NOMO-1 treated with DMSO at 0.1 percent for 48 hours (cell line): ENCODE results near the gene PTPRM.

Experiments used
- DNase-seq: peaks from one replicate; lab custom pipeline; 2025; ENCODE audit not compliant: unreplicated experiment; lab: John Stamatoyannopoulos, UW

Gene PTPRM

DNA sequence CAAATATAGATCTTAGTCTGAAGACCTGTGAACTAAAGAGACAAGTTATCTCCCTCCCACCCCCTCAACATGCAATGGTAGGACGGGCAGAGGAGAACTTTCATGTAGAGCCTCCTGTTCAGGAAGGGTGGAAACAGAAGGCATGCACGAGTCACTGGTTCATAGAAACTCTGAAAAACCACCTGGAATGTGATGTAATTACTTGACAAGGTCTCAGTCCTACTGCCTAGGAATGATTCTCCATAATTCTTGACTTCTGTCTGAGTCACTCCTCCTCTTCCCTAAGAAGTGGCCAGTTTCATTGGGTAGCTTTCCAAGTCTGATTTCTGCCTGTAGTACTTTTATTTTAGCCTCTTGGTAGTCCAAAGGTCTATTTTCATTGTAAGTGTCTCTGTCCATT is 277.3 kb downstream of the PTPRM start:
- DNase-seq, result no peak

DNA sequence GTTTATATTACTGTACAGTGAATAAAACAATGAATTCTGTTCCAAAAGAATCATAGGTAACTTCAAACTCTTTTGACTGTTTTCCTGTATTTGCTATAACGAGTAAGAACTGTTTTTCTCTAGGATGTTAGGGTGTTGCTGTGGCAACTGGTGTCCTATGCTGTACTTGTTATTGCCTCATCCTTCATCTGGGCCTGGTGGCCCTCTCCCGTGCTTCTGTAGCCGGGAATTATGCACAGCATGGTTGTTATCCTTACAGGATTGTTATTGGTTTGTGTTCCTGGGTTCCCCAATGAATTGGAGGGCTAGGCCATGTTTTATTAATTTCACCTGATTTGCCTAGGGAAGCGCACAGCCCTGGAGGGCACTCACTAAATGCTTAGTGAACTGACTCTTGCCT is 279.2 kb downstream of the PTPRM start:
- no peak for DNase-seq

DNA sequence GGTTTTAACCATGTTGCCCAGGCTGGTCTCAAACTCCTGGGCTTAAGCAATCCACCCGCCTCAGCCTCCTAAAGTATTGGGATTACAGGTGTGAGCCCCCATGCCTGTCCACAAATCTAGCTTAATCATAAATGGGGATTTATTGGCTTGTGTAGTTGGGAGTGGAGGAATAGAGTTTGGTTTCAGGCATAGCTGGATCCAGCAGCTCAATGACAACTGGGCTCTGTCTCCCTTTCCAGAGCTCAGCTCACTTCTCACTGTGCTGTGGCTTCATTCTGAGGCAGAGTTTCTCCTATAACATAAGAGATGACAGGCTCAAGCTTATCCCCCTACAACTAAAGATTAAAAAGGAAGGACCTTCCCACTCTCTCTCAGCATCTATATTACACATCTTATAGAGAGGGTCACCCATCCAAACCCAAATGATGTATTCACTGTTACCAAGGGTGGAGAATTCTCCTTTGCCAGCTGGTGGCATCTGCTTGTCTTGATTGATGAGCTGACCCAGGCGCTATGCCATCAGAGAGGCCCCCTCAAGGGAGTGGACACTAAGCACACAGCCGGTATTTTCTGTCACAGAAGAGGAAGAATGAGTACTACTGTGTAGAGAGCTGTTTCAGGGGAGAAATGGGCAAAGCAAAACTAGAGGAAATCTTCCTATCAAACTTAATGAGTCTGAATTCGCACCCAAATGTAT is 280.4 kb downstream of the PTPRM start:
- DNase-seq, result no peak

DNA sequence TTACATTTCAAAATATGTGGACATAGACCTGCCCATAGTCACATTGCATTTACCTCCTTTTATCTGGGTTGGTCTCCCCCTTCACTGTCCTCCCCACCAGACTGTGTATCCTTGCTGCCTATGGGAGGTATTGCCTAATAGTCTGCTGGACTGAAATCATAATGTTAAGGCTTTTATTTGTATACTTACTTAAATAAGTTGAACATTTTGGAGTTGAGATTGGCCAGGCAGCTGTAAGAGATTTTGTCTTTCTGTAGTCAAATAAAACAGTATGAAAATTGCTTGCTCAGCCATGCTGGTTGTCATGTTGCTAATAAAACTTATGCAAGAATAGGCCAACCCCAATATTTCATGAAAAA is 280.9 kb downstream of the PTPRM start:
- DNase-seq, result no peak

DNA sequence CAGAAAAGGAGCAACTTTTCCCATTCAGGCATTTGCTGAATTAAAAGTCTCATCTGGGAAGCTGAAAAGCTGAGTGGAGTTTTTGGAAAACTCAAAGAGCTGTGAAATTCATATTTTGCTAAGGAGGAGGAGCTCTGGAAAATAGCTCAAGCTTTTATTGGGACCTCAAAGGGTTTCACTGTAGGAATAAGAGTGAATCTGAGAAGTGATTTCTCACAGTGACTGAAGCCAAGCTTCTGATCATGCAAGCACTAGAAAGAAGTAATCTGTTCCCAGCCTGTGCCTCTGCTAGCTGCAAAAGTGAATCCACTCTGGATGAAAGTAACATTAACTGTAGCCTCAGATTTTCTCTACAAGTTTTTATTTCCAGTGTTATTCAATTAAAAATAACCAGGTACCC is 283.3 kb downstream of the PTPRM start:
- DNase-seq, result no peak

DNA sequence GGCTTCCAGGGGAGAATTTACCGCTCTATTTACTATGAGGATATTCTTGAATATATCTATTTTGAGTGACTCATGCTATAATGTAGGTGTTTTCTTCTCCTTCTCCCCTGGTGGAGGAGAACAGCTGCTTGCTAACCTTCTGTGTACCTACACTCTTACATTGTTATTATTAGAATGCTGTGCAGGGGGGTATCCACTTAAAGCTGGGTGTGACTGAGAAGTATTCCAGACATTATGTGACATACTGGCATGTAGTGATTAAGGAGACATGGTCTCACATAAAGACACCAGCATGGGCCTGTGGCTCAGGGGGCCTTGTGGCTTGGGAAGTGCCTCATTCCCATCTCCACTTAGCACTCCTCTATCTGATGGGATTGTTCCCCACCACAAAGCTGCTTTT is 287.9 kb downstream of the PTPRM start:
- DNase-seq, result no peak

DNA sequence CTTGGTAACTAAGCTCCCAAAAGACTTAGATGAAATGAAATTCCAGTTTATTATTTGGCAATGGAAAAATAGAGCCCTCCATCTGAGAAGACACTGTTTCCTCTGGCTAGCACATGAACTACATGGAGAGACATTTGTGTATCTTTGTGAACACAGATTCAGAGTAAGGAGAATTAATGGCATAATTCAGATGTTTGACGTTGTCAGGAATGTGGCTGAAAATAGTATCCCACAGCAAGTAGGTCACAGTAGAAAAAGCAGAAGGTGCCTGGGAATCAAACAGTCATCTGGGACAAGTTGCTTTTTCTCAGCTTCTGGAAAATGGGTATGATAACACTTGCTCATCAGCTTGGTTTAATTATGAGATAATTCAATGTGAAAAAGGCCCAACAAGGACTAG is 288.6 kb downstream of the PTPRM start:
- DNase-seq, result no peak

DNA sequence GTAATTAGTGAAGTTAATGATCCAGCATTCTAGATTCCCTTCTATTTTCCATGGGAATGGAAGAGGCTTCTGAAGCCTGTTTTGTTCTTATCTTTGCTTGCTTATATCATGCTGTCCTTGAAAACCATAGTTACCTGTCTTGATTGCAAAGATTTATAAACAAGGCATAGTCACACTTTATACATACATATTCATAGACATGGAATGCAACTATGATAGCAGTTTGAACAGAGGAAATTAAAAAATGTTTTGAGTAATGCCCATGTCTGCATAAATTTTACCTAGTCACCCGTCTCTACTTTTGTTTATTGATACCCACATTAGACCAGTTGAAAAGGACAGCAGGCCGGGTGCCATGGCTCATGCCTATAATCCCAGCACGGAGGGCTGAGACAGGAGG is 289.0 kb downstream of the PTPRM start:
- DNase-seq, result no peak

DNA sequence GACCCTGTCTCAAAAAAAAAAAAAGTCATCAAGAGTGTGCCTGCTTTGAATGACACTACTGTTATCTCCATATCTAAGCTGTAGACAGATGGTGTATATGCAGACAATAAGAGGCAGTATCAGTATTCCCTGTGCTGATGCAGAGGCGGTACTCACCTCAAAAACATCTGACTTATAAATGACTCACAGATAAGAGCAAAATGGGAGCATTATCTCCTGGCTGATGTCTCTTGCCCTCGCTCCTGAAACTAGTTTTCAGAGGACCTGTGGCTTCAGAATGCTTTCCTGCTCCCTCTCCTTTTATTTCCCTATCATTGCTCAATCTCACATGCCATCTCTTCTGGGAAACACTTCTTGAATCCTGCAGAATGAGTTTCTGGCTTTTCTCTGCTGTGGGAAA is 289.6 kb downstream of the PTPRM start:
- DNase-seq, result no peak

DNA sequence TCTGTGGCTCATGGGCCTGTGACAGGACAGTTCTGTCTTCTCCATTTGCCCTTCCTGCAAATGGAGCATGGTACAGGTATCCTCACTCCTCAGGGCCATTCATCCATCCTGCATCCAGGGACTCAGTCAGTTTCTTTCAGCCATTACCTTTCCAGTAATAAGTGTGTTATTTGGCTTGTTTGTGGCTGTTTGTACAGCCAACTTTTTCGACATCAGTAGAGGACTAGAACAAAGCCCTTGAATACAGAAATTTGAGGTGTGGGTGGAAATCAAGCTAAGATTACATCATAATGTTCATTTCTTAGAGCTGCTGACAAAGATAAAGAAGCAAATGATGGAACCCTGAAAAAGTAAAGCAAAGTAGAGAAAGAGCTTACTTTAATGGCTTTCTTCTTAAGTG is 290.4 kb downstream of the PTPRM start:
- no peak for DNase-seq

DNA sequence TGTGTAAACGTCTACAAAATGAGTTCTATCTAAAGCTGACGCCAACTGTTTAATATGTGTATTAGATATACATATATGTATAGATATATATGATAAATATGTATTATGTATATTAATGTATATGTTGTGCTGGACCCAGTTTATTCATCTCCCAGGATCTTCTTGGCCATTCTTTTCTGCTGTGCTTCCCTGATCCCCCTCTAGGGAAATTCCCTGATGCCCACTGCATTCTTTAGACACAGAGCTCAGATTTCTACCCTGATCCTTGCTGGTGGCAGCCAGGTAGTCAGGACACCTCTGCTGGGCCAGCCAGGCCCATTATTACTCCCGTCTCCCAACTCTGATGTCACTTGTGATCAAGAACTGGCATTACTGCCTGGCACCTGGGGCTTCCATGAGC is 292.0 kb downstream of the PTPRM start:
- DNase-seq, result no peak

DNA sequence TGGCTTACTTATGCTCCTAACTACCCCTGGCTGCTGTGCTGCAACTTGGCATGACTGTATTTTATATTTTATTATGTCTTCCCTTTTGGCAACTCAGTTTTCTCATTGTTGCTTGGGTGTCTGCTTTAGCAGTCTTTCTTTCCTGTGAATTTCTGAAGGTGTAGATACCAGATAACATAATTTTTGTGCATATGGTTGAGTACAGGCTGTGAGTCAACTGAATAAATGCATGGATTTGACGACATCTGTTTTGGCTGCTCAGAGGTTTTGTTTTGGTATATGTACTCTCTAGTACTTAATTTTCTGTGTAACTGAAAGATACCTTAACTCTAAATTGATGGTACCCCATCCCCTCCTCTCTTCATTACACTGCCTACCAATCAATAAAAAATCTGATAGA is 303.1 kb downstream of the PTPRM start:
- DNase-seq, result no peak

DNA sequence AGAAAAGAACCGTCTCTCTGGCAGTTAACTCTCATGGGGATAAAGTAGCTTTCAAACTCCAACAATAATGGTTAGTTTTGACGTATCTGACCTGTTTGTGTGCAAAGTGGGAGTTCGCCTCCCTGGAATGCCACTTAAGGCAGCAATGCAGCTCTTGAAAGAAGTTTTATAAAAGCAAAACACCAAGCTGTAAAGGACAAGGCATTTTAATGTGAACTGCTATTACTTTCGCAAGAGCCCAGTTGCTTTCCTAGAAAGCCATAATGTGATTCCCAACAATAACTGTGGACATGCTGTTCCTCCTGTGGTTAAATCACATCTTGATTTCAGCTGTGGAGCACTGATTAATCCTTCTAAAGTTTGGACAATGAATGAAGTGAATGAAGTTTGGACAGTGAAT is 303.7 kb downstream of the PTPRM start:
- no peak for DNase-seq

DNA sequence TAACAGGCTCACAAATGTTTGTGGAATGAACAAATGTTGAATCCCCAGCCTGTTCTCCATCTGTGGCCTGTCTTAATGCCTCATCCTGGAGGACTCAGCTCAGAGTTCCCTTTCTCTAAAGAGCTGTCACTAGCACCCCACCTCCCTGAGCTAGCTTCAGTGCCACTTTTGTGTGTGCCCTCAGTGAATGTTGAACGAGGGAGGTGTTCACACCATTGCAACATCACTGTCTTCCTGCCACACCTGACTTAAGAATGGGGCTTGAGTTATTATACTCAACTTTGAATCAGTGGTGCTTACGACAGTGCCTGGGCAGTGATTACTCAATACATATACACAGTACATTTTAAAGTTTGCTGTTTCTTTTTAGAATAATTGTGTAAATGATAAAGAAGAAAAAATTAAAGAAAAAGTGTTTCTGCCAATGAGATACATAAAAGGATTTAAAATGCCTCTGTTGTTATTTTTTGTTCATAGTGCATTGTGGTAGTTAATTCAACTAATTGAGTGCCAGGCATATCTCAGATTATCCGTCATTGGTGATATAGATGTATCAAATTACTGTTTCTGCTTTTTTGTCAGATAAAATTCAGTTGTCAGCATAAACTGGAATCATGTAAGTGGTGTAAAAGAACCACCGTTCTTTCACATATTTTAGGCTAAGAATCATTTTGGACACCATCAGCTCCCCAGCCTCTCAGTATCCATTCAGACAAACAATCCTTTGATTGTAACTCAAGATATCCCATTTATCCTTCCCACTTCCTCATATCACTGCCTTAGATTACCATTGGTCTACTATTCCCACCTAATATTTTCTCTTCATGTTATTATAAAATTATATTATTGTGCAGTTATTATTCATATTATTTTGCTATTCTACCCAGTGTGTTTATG is 304.7 kb downstream of the PTPRM start:
- DNase-seq, result no peak

DNA sequence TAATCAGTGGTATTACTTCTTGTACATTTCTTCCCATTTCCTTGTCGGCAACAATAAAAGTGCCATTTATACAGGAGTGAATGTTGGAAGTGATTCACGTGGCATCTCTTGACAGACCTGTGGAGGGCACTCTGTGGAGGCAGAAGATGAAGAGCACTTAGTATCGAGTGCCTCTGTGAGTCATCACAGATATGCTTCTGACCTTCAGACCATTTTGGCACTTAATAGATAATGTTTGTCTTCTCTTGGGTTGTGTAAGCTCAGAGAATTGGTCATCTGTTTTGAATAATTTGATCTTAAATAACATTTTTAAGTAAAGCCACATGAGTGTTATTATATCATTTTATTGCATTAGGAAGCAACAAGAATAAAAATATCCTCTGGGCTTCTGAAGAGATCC is 305.5 kb downstream of the PTPRM start:
- no peak for DNase-seq

DNA sequence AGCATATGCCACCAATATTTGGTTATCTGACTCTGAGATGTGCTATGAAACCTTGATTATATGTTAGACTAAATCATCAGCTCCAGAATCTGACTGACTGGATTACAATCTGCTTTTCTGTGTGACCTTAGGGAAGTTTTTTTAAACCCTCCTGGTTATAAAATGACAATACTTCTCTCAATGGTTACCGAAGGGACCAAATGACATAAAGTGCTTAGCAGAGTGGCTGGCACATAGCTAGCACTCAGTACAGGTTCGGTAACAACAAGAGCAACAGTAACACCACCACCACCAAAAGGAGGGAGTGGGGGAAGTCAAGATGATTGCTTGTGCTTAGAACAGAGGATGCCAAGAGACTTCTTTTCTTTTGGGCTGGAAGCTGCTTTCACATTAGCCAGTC is 306.2 kb downstream of the PTPRM start:
- no peak for DNase-seq

DNA sequence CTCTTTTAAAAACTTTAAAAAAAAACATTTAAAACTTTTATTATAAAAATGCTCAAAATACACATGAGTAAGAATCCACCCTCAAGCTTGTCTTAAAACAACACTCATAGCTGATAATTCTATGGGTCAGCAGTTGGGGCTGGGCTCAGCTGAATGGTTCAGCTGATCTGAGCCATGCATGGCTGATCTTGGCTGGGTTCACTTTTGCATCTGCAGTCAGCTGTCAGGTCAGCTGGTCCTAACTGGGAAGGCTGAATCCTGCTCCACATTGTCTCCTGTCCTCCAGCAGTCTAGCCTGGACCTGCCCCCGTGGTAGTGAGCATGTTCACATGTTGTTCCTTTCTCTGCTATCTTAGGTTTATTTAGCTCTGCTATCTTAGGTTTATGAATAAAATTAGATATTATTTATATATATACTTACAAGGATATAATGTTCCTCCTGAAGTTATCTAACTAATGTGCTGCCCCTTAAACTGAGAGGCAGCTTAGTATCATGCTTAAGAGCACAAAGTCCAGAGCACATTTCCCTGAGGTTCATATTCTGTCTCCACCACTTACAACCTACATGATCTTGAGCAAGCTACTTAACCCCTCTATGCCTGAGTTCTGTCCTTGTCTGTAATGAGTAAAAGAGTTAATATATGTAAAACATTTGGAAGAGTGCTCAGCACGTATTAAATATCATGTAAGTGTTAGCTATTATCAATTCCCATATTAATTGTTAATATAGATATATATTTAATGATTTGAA is 309.4 kb downstream of the PTPRM start:
- DNase-seq, result no peak

DNA sequence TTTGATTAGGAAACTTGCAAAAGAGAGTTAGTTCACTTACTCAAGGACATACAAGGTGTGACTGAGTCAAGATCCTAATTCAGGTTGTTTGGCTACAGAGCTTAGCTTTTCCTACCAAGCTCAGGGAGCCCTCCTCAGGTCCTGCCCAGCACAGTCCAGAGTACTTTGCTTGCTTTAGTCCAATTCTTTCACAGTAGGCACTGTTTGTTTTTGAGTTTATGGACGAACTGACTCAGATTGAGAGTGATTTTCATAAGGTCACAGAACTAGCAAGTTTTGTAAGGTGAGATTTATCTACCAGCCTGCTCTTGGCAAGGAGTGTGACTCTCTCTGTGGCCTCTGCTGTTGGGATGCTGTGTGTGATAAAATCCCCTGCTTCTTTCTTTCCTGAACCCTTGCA is 310.5 kb downstream of the PTPRM start:
- DNase-seq, result no peak

DNA sequence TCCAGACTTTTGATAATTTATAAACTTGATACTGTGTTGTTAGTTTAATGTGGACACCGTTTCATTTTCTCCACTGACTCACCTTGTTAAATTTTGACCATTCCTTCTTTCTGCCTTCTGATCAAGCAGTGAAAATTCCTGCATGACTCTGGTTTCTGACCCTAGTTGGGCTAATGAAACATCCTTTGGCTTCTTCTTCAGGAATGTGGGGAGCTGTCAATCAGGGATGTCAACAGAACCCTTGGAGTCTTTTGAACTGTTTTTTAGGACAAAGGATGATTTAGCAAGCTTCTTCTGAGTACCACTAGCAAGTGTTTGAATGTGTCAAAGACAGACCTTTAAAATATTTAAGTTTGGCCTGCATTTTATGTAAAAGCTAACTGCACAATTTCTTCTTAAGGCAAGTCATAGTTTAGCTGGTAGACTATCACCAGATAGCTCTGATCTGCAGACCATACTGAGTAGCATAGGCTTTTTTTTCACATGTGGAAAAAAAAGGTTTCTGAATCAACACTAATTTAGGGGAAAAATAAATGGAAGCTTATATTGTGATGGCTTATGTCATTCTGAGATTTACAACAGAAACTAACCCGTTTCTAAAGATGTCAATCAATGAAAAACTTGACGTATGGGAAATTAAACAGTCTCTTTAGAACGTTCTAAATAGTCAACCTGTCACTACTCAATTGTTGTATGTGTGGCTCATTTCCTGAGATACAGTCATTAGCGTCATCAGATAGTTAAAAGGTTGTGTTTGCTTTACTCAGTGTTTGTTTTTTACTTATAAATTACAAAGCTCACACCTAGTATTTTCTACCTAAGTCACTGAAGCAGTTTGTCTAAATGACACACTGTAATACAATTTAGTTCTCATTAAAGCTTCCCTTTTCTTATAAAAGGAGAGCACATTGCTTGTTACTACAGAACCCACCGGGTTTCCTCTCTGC is 311.4 kb downstream of the PTPRM start:
- no peak for DNase-seq

DNA sequence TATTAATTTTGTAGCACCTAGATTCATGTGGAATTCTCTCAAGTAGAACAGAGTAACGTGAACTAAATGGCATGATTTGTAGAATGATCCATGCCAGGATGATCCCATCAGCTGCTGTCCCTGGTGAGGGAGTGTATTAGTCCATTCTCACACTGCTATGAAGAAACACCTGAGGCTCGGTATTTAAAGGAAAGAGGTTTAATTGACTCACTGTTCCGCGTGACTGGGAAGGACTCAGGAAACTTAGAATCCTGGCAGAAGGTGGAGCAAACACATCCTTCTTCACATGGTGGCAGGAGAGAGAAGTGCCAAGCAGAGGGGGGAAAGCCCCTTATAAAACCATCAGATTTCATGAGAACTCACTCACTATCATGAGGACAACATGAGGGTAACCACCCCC is 312.6 kb downstream of the PTPRM start:
- no peak for DNase-seq

DNA sequence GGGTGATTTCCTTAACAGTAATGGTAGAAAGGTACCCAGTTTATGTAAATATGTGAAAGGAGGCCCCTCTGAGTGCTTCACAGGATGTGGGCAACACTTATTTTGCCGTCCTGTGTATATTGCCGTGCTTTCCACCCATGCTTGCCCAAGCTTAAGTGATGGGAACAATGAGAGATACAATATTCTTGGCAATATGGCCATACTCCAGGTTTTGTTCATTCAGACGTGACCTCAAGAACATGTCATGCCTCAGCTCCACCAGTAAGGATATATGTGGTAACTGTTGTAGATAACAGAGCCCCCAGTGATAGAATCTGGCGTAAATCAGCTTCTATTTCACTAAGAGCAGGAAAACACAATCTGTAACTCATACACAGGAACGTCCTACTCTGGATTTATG is 318.7 kb downstream of the PTPRM start:
- no peak for DNase-seq
